Measurements from ENCODE around the gene WDR62.
"Not testable (repeated sequence)": the region's sequence is repeated elsewhere in the genome, so short reads cannot be mapped to it uniquely, and the experiment has no call there.

The WDR62 gene

GRCh38 chr19:36064826-36065225, 10.1 kb downstream of the WDR62 start:
- Histone ChIP-seq H3K23ac (ENCODE audit: low read length) (no peak overlapping the region), H3K27ac (ENCODE audit: low read depth, low read length) (no peak overlapping the region), H4K5ac (ENCODE audit: low read length) (no peak overlapping the region), H3K9ac (ENCODE audit: low read length) (no peak overlapping the region), H3K4me3 (ENCODE audit: low read length) (no peak overlapping the region), H2BK15ac (replicated peaks; ENCODE audit: low read depth) (no peak overlapping the region), H3K56ac (ENCODE audit: low read length) (no peak overlapping the region), H3K79me1 (ENCODE audit: low read length) (peaks cover 5% of the 10 kb centered on the region), H3K4ac (ENCODE audit: low read depth, low read length) (no peak overlapping the region), H3K18ac (ENCODE audit: low read length) (no peak overlapping the region), H3K4me2 (ENCODE audit: low read length) (no peak overlapping the region), H3K27me3 (ENCODE audit: insufficient read depth, low read length, poor library complexity) (no peaks in the 10 kb centered on the region), H4K8ac (ENCODE audit: low read depth, low read length) (no peak overlapping the region), H3K36me3 (ENCODE audit: control insufficient read depth, insufficient read depth, low read length) (peaks cover 21% of the 10 kb centered on the region), H2BK120ac (ENCODE audit: low read depth, low read length) (no peak overlapping the region), H3K79me2 (ENCODE audit: control insufficient read depth, insufficient read depth, low read length) (peaks cover 1% of the 10 kb centered on the region), H3K4me1 (ENCODE audit: control insufficient read depth, low read depth, low read length) (no peaks in the 10 kb centered on the region), H2AK5ac (ENCODE audit: low read length) (no peak overlapping the region), H2BK5ac (ENCODE audit: low read length) (no peak overlapping the region)
- no CpG with 5 or more reads among the region's 8 CpGs for WGBS (ENCODE audit: extremely low coverage, insufficient coverage, low lambda C conversion rate)
- no peak for DNase-seq

- Histone ChIP-seq H2AK5ac (ENCODE audit: low read length) (no peak overlapping the region), H2BK120ac (ENCODE audit: low read depth, low read length) (no peak overlapping the region), H3K79me1 (ENCODE audit: low read length) (peaks cover 2% of the 10 kb centered on the region), H3K36me3 (ENCODE audit: control insufficient read depth, insufficient read depth, low read length) (peaks cover 19% of the 10 kb centered on the region), H3K4me3 (ENCODE audit: low read length) (no peak overlapping the region), H3K27me3 (ENCODE audit: insufficient read depth, low read length, poor library complexity) (no peaks in the 10 kb centered on the region), H3K4me2 (ENCODE audit: low read length) (no peak overlapping the region), H3K79me2 (ENCODE audit: control insufficient read depth, insufficient read depth, low read length) (no peaks in the 10 kb centered on the region), H2BK15ac (replicated peaks; ENCODE audit: low read depth) (no peak overlapping the region), H4K8ac (ENCODE audit: low read depth, low read length) (no peak overlapping the region), H3K23ac (ENCODE audit: low read length) (no peak overlapping the region), H3K4me1 (ENCODE audit: control insufficient read depth, low read depth, low read length) (no peaks in the 10 kb centered on the region), H4K5ac (ENCODE audit: low read length) (no peak overlapping the region), H3K4ac (ENCODE audit: low read depth, low read length) (no peak overlapping the region), H3K56ac (ENCODE audit: low read length) (no peak overlapping the region), H2BK5ac (ENCODE audit: low read length) (no peak overlapping the region), H3K27ac (ENCODE audit: low read depth, low read length) (no peak overlapping the region), H3K18ac (ENCODE audit: low read length) (no peak overlapping the region), H3K9ac (ENCODE audit: low read length) (no peak overlapping the region)
- DNase-seq = no peak
- WGBS (ENCODE audit: extremely low coverage, insufficient coverage, low lambda C conversion rate) = no CpG with 5 or more reads among the region's 11 CpGs
These were observed 13.0 kb downstream of the WDR62 start for GRCh38 chr19:36067681-36068080.

- H2AK5ac ChIP-seq (ENCODE audit: low read length); H3K4me2 ChIP-seq (ENCODE audit: low read length); H3K27ac ChIP-seq (ENCODE audit: low read depth, low read length); H4K5ac ChIP-seq (ENCODE audit: low read length); H2BK5ac ChIP-seq (ENCODE audit: low read length); H2BK120ac ChIP-seq (ENCODE audit: low read depth, low read length); H3K18ac ChIP-seq (ENCODE audit: low read length); H3K4ac ChIP-seq (ENCODE audit: low read depth, low read length); DNase-seq; H3K27me3 ChIP-seq (ENCODE audit: insufficient read depth, low read length, poor library complexity); H4K8ac ChIP-seq (ENCODE audit: low read depth, low read length); H2BK15ac ChIP-seq (replicated peaks; ENCODE audit: low read depth); H3K9ac ChIP-seq (ENCODE audit: low read length); H3K79me2 ChIP-seq (ENCODE audit: control insufficient read depth, insufficient read depth, low read length); H3K4me3 ChIP-seq (ENCODE audit: low read length); H3K23ac ChIP-seq (ENCODE audit: low read length); H3K4me1 ChIP-seq (ENCODE audit: control insufficient read depth, low read depth, low read length); H3K79me1 ChIP-seq (ENCODE audit: low read length); H3K56ac ChIP-seq (ENCODE audit: low read length): not testable (repeated sequence)
- H3K36me3 ChIP-seq (ENCODE audit: control insufficient read depth, insufficient read depth, low read length) = peaks cover 21% of the 10 kb centered on the region
- no CpG with 5 or more reads among the region's 57 CpGs for WGBS (ENCODE audit: extremely low coverage, insufficient coverage, low lambda C conversion rate)
These were observed 14.3 kb downstream of the WDR62 start for GRCh38 chr19:36068810-36069499.

- no peak for DNase-seq
- no peaks in the 10 kb centered on the region for H3K79me1 ChIP-seq (ENCODE audit: low read length)
- no peak overlapping the region for H3K56ac ChIP-seq (ENCODE audit: low read length)
- H3K4me2 ChIP-seq (ENCODE audit: low read length) = no peak overlapping the region
- no peak overlapping the region for H2BK15ac ChIP-seq (replicated peaks; ENCODE audit: low read depth)
- H3K23ac ChIP-seq (ENCODE audit: low read length) = no peak overlapping the region
- H3K36me3 ChIP-seq (ENCODE audit: control insufficient read depth, insufficient read depth, low read length) = peaks cover 13% of the 10 kb centered on the region
- no peak overlapping the region for H4K8ac ChIP-seq (ENCODE audit: low read depth, low read length)
- no peak overlapping the region for H2BK120ac ChIP-seq (ENCODE audit: low read depth, low read length)
- no peak overlapping the region for H4K5ac ChIP-seq (ENCODE audit: low read length)
- no peaks in the 10 kb centered on the region for H3K27me3 ChIP-seq (ENCODE audit: insufficient read depth, low read length, poor library complexity)
- H3K9ac ChIP-seq (ENCODE audit: low read length) = no peak overlapping the region
- no peaks in the 10 kb centered on the region for H3K79me2 ChIP-seq (ENCODE audit: control insufficient read depth, insufficient read depth, low read length)
- H3K18ac ChIP-seq (ENCODE audit: low read length) = no peak overlapping the region
- WGBS (ENCODE audit: extremely low coverage, insufficient coverage, low lambda C conversion rate) = no CpG with 5 or more reads among the region's 8 CpGs
- H3K27ac ChIP-seq (ENCODE audit: low read depth, low read length) = no peak overlapping the region
- H3K4me1 ChIP-seq (ENCODE audit: control insufficient read depth, low read depth, low read length) = no peaks in the 10 kb centered on the region
- no peak overlapping the region for H3K4ac ChIP-seq (ENCODE audit: low read depth, low read length)
- H2BK5ac ChIP-seq (ENCODE audit: low read length) = no peak overlapping the region
- H2AK5ac ChIP-seq (ENCODE audit: low read length) = no peak overlapping the region
- H3K4me3 ChIP-seq (ENCODE audit: low read length) = no peak overlapping the region
These were observed 17.4 kb downstream of the WDR62 start for GRCh38 chr19:36072081-36072480.

GRCh38 chr19:36073121-36073876, 18.6 kb downstream of the WDR62 start:
- H3K79me1 ChIP-seq (ENCODE audit: low read length) = no peaks in the 10 kb centered on the region
- no peak overlapping the region for H3K56ac ChIP-seq (ENCODE audit: low read length)
- H3K4ac ChIP-seq (ENCODE audit: low read depth, low read length) = no peak overlapping the region
- H3K4me2 ChIP-seq (ENCODE audit: low read length) = no peak overlapping the region
- WGBS (ENCODE audit: extremely low coverage, insufficient coverage, low lambda C conversion rate) = no CpG with 5 or more reads among the region's 10 CpGs
- no peak overlapping the region for H2BK5ac ChIP-seq (ENCODE audit: low read length)
- no peaks in the 10 kb centered on the region for H3K27me3 ChIP-seq (ENCODE audit: insufficient read depth, low read length, poor library complexity)
- no peak overlapping the region for H4K5ac ChIP-seq (ENCODE audit: low read length)
- no peaks in the 10 kb centered on the region for H3K79me2 ChIP-seq (ENCODE audit: control insufficient read depth, insufficient read depth, low read length)
- H3K4me3 ChIP-seq (ENCODE audit: low read length) = no peak overlapping the region
- DNase-seq = no peak
- H3K9ac ChIP-seq (ENCODE audit: low read length) = no peak overlapping the region
- no peak overlapping the region for H3K23ac ChIP-seq (ENCODE audit: low read length)
- H4K8ac ChIP-seq (ENCODE audit: low read depth, low read length) = no peak overlapping the region
- peaks cover 8% of the 10 kb centered on the region for H3K36me3 ChIP-seq (ENCODE audit: control insufficient read depth, insufficient read depth, low read length)
- no peak overlapping the region for H2BK120ac ChIP-seq (ENCODE audit: low read depth, low read length)
- H3K27ac ChIP-seq (ENCODE audit: low read depth, low read length) = no peak overlapping the region
- no peaks in the 10 kb centered on the region for H3K4me1 ChIP-seq (ENCODE audit: control insufficient read depth, low read depth, low read length)
- no peak overlapping the region for H2AK5ac ChIP-seq (ENCODE audit: low read length)
- no peak overlapping the region for H2BK15ac ChIP-seq (replicated peaks; ENCODE audit: low read depth)
- H3K18ac ChIP-seq (ENCODE audit: low read length) = no peak overlapping the region

All from mesendoderm (in vitro differentiated cells).